PC-3 (cell line): Measurements from ENCODE around the gene PLPP7.

Experiments used
- CTCF ChIP-seq: fragments of 300-600 bp; sonication (generic); conservative IDR thresholded peaks from 2 replicates; pipeline ENCODE4 v1.5.1; 2017; ENCODE audit warnings: antibody characterized with exemption, low read depth, mild to moderate bottlenecking, low read length
- EZH2phosphoT487 ChIP-seq: fragments of 300-600 bp; sonication (generic); IDR thresholded peaks from 2 replicates; pipeline ENCODE4 v1.6.1; 2018; ENCODE audit warnings: mild to moderate bottlenecking, antibody characterized with exemption, low read length, borderline replicate concordance

- TF ChIP-seq EZH2phosphoT487 (no peak), CTCF (no peak)
Observed at GRCh38 chr9:131297903-131298302, 8.4 kb downstream of the PLPP7 start.
